Activated CD8-positive, alpha-beta T cell treated with anti-CD3 and anti-CD28 coated beads for 36 hours (primary cell): ENCODE results near the gene KCNIP1. TPM values are rescaled to one million over a fixed set of nuclear protein-coding genes. Genes with fewer than 3 reads are reported as not detected.

Experiments
- ATAC-seq: fragments of 200-7000 bp; cut with Tn5 transposase; one replicate; pipeline ENCODE4 v1.10.0; 2021; ENCODE audit warnings: mild to moderate bottlenecking, moderate library complexity
- CTCF ChIA-PET: fragments of 350-600 bp; sonication (Branson Sonifier 250); formaldehyde crosslinking; loops from one replicate; lab custom pipeline; 2021; ENCODE audit warnings: antibody characterized with exemption; lab: Charles Lee
- POLR2A ChIA-PET: fragments of 350-600 bp; sonication (Branson Sonifier 250); formaldehyde crosslinking; loops from one replicate; lab custom pipeline; 2021; ENCODE audit warnings: antibody characterized with exemption; lab: Charles Lee
- DNase-seq: peaks from one replicate; pipeline ENCODE4 v3.0.0-alpha.2; 2020
- H3K27ac Mint-ChIP-seq: one replicate; pipeline ENCODE4 v1.8.0; 2021; ENCODE audit warnings: mild to moderate bottlenecking, mixed read lengths
- H3K27me3 Mint-ChIP-seq: one replicate; pipeline ENCODE4 v1.8.0; 2021; ENCODE audit warnings: mixed read lengths
- H3K36me3 Mint-ChIP-seq: one replicate; pipeline ENCODE4 v1.8.0; 2021; ENCODE audit warnings: low read depth, mixed read lengths
- H3K4me1 Mint-ChIP-seq: one replicate; pipeline ENCODE4 v1.8.0; 2021; ENCODE audit warnings: low read depth, mixed read lengths
- H3K4me3 Mint-ChIP-seq: one replicate; pipeline ENCODE4 v1.8.0; 2021; ENCODE audit warnings: mild to moderate bottlenecking, moderate library complexity, mixed read lengths
- H3K9me3 Mint-ChIP-seq: one replicate; pipeline ENCODE4 v1.8.0; 2021; ENCODE audit warnings: mixed read lengths
- CTCF ChIP-seq: fragments of 200-600 bp; IDR thresholded peaks from one replicate; pipeline ENCODE4 v1.8.0; 2022; ENCODE audit warnings: antibody characterized with exemption, mild to moderate bottlenecking
- intact Hi-C: fragments of 100-400 bp; cut with micrococcal nuclease; formaldehyde crosslinking; loops from one replicate; pipeline ENCODE4 v1.10.0; 2022
- total RNA-seq, 2 experiments: library from RNA; stranded (reverse); gene quantifications; one replicate each; pipeline ENCODE4 v1.2.3, GENCODE V29; 2021

The KCNIP1 gene
- total RNA-seq, 2 experiments from 2014 or later: not detected

GRCh38 chr5:170660531-170660930, 156.7 kb downstream of the KCNIP1 start:
- Mint-ChIP-seq H3K4me3 (no peak overlapping the region), H3K27ac (no peak overlapping the region), H3K36me3 (no peaks in the 10 kb centered on the region), H3K27me3 (peaks cover 10% of the 10 kb centered on the region), H3K9me3 (no peaks in the 10 kb centered on the region), H3K4me1 (no peaks in the 10 kb centered on the region)
- intact Hi-C loops: no loop called here
- ChIA-PET CTCF (interaction anchor here (1.0 to 1.1 kb wide), 2 partner anchors 22 kb away, joined by 3 read pairs; no protein-coding TSS in a partner anchor), POLR2A (no interaction called here)
- DNase-seq (no peak), ATAC-seq (no peak)
- no peak for TF ChIP-seq CTCF

- no peak for DNase-seq
- no peaks in the 10 kb centered on the region for H3K4me1 Mint-ChIP-seq
- H3K4me3 Mint-ChIP-seq: no peak overlapping the region
- ChIA-PET CTCF (no interaction called here), POLR2A (no interaction called here)
- no peak for ATAC-seq
- no peak overlapping the region for H3K27ac Mint-ChIP-seq
- H3K36me3 Mint-ChIP-seq: no peaks in the 10 kb centered on the region
- intact Hi-C loops: no loop called here
- peaks cover 11% of the 10 kb centered on the region for H3K27me3 Mint-ChIP-seq
- TF ChIP-seq CTCF: no peak
- H3K9me3 Mint-ChIP-seq: no peaks in the 10 kb centered on the region
Observed at GRCh38 chr5:170662966-170663365, 159.1 kb downstream of the KCNIP1 start.

GRCh38 chr5:170678811-170679210, 175.0 kb downstream of the KCNIP1 start:
- H3K4me1 Mint-ChIP-seq: peaks cover 4% of the 10 kb centered on the region
- ChIA-PET POLR2A (no interaction called here), CTCF (no interaction called here)
- peaks cover 39% of the 10 kb centered on the region for H3K27me3 Mint-ChIP-seq
- no peak for DNase-seq
- no peak for TF ChIP-seq CTCF
- intact Hi-C loops: no loop called here
- ATAC-seq: no peak
- H3K9me3 Mint-ChIP-seq: no peaks in the 10 kb centered on the region
- no peaks in the 10 kb centered on the region for H3K36me3 Mint-ChIP-seq
- H3K27ac Mint-ChIP-seq: no peak overlapping the region
- H3K4me3 Mint-ChIP-seq: no peak overlapping the region

GRCh38 chr5:170681013-170681433, 177.2 kb downstream of the KCNIP1 start:
- peaks cover 44% of the 10 kb centered on the region for H3K27me3 Mint-ChIP-seq
- no peaks in the 10 kb centered on the region for H3K9me3 Mint-ChIP-seq
- no peak for TF ChIP-seq CTCF
- H3K36me3 Mint-ChIP-seq: no peaks in the 10 kb centered on the region
- H3K27ac Mint-ChIP-seq: no peak overlapping the region
- intact Hi-C loops: no loop called here
- POLR2A ChIA-PET: interaction anchor here (1.0 kb wide), 1 partner anchor 42 kb away, joined by 3 read pairs; no protein-coding TSS in a partner anchor
- CTCF ChIA-PET: no interaction called here
- ATAC-seq (peak; percentile 99), DNase-seq (peak; percentile 70)
- no peak overlapping the region for H3K4me3 Mint-ChIP-seq
- H3K4me1 Mint-ChIP-seq: peaks cover 4% of the 10 kb centered on the region

GRCh38 chr5:170691657-170692056, 187.8 kb downstream of the KCNIP1 start:
- CTCF ChIA-PET: interaction anchor here (1.2 kb wide), 1 partner anchor 53 kb away, joined by 3 read pairs; no protein-coding TSS in a partner anchor
- no peak for DNase-seq
- Mint-ChIP-seq H3K27me3 (peaks cover 30% of the 10 kb centered on the region), H3K9me3 (no peaks in the 10 kb centered on the region), H3K4me1 (no peaks in the 10 kb centered on the region), H3K4me3 (no peak overlapping the region), H3K36me3 (no peaks in the 10 kb centered on the region), H3K27ac (no peak overlapping the region)
- intact Hi-C loops: no loop called here
- no peak for ATAC-seq
- POLR2A ChIA-PET: no interaction called here
- TF ChIP-seq CTCF: no peak
